DMS79 (cell line): ENCODE results near the gene GALC.

Source experiments
- DNase-seq: peaks from one replicate; lab custom pipeline; 2025; lab: John Stamatoyannopoulos, UW

GALC gene

GRCh38 chr14:87955501-87955900, 37.5 kb downstream of the GALC start:
- DNase-seq, result no peak

DNA sequence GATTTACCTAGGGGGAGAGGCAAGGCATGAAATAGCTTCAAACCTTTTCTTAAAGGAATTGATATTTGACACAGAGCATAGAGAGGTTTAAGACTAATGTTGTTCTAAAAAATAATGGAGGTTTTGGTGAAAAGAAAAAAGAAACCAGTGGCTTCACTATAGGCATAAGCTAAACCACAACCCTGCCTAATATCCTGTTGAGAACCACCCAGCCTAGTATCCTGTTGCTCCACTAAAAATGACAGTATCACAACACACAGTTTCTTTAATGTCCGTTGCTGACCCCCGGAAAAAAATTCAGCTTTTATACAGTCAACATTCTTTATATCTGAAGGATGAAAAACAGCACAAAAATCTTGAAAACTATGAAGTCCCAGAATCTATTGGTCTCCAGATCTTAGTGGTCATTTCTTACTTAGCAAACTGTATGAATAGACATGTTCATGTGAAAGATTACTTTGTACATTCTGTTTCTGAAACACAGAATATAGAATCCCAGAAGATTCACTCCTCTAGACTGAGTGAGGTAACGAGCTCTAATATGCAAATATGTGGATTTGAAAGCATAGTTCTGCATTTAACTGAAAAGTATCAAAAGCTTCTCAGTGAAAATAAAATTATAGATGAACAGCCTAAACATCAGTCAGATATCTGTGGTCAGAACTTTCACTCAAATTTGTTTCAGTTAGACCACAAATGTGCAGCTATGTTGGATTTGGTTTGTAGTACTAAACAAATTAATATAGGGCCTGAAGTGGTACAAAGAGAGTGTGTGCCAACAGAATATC, 40.5 kb downstream of the GALC start:
- DNase-seq, result no peak

DNA sequence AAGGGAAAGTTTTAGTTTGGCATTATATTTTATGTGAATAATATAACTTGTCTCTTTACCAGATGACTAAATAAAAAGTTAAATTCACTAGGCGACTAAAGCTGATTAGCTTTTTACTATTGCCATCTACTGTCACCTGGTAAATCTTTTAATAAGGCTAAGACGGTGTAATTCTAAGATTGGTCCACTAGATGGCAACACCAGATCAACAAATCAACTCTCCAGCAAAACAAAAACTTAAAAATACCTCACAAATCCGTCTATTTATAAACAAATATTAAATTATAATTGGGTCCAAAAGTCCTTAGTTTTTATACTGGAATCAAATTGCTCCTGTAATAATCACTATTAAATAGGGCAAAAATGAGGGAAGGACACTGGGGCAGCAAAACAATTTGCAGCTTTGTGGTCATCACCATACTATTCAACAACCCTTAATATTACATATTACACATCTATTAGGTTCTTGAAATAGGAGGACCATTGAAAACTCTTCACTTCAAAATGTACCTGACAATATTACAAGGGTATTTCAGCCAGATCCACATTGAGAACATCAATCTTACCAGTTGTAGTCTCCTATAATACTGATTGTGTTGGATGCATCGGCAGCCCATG, 47.9 kb downstream of the GALC start:
- no peak for DNase-seq

DNA sequence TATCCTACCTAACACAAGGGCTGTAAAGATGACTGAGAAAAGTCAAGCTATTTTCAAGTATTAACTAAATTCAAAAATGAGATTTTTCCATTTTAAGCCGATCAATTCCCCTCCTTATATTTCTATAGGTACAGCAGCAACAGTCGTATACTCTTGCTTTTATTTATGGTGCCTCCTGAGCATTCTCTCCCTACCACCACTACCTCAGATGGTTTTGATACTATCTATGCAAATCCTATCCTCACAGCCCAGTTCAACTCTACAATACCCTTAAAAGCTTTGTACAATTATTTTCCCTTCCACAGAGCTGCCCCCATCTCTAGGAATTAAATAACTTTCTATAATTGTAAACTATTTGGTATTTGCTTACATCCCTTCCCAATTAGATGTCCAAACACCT, 52.1 kb downstream of the GALC start:
- DNase-seq, result no peak

DNA sequence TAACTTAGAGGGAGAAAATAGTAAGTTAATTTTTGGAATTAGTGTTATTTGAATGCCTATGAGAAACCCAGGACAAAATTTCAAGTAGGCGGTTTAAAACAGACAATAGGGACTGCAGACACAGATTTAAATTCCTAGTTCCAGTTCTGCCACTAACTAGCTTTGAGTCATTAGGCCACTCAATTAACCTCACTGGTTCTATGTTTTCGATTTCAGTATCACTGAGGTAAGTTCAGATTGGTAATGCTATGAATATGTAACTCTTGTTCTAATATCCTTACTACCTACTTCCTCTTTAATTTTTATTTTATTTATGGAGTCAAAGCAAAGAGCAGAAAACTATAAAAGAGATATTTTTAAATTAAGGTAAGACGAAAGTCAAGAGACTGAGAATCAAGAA, 52.6 kb downstream of the GALC start:
- no peak for DNase-seq

DNA sequence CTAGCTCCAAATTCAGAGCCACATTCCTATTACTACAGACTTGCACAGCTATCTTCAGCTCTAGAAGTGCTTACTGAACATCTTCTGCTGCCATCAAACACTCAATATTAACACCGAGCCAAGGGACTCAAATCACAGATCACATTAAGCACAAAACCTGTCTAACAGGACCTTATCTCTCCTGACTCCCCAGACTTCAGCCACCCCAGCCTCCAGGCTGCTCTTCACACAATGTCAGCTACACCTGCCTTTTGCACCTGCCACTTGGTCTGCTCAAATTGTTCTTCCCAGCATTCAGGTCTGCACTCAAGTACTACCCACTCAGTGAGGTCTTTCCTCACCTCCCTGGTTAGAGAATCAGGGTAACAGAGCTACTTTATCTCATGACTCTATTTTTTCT, 57.1 kb downstream of the GALC start:
- peak; percentile 87 for DNase-seq

DNA sequence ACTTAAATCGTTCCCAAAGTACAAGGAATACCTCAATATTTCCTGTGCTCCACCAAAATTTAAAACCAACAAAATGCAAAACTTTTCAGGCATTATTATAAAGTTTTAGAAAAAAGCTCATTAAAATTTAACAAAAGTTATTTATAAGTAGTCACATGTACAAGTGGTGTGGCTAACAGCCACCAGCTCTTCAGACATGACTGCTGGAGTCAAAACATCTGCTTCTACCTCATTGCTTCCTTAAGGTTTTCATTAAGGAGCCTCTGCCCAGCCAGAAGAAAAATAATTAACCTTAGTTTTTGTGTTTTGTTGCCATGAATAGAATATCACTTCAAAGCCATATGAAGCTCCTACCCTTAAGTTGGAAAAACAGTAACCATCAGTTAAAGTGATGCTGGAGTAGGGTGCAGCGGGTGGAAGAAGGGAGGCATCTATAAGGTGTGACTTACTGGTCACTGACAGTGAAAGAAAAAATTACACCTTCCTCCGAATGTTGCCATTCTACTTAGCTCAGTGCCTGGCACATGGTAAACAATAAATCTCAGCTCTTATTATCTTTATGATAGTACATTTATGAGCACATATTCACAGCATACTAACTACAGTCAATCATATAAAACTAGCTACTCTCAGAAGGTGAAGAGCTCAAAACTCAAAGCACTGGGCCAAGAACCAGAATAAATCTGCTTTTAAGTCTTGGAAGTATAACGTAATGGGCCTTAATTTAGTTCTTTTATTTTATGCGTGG, 57.7 kb downstream of the GALC start:
- no peak for DNase-seq

DNA sequence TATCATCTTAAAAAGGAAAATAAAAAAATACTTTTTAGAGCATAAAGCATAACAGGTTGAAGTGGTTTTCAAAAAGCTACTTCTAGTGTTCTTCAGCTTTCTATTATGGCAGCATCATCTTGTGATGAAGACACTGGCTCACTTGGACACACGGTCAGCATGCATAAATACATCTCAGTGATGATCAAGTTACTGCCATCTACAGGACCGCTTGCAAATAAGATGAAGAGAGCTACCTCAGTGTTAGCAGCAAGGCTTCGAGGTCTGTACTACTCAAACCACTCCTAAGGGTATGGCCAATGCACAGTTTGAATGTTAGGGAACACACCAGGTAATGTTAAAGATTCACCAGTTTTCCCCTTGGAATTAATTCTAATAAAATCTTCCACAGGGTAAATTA, 58.8 kb downstream of the GALC start:
- peak; percentile 65 for DNase-seq

DNA sequence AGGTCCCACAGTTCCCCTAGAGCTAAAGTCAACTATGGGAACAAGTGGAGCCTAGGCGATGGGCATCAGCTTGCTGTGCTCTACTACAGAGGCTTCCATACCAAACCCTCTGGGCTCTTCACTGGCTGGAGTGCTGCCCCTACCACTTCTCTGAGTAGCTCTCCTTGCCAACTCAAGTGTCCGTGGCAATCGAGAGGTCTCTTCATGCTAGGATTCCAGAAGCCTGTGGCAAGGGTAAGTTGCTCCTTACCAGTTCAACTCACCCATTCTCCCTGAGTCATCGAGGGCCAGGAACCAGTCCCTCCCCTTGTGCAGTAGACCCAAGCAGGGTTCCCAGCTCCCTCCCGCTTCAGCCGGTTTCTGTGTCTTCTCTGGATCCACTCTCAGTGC, 76.1 kb downstream of the GALC start:
- peak; percentile 72 for DNase-seq

- no peak for DNase-seq
Measured at GRCh38 chr14:87916103-87916885, 76.7 kb downstream of the GALC start.

GRCh38 chr14:87908550-87908949, 84.4 kb downstream of the GALC start:
- no peak for DNase-seq

DNA sequence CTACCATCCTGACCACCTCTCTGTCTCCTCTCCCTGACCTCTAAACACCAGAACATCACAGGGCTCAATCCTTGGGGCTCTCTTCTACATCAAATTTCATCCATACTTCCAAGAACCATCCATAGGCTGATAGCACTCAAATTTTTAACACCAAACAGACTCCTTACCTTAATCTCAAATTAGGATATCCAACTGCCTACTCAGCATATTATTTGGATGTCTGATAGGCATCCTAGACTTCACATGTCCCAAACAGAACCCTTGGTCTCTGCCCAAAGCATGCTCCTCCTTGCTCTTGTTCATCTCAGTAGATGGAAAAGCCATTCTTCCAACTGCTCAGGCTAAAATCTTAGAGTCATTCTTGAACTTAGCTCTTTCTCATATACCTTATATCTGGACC, 91.3 kb downstream of the GALC start:
- no peak for DNase-seq

GRCh38 chr14:87901236-87901635, 91.7 kb downstream of the GALC start:
- DNase-seq, result no peak

DNA sequence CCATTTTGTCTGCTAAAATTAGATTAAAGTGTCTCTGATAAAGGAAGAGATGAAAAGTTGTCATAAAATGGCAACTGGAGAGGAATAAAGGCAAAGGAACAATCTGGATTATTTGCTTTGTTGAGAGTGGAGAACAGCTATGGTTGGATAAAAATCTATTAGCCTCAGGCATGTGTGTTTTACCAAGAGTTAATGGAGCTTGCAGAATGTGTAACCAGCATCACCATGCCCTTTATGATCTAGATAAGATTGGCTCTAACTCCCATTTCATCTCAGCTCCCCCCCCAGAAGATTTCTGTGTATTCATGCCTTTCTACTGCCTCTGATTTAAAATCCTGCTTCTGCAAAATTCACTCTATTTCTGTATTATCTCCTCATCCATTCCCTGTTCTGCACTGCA, 93.8 kb downstream of the GALC start:
- peak; percentile 91 for DNase-seq

GRCh38 chr14:87898301-87898700, 94.7 kb downstream of the GALC start:
- no peak for DNase-seq

- peak; percentile 36 for DNase-seq
Measured at GRCh38 chr14:87896393-87897380, 96.3 kb downstream of the GALC start.

GRCh38 chr14:87894920-87895319, 98.1 kb downstream of the GALC start:
- peak; percentile 92 for DNase-seq

DNA sequence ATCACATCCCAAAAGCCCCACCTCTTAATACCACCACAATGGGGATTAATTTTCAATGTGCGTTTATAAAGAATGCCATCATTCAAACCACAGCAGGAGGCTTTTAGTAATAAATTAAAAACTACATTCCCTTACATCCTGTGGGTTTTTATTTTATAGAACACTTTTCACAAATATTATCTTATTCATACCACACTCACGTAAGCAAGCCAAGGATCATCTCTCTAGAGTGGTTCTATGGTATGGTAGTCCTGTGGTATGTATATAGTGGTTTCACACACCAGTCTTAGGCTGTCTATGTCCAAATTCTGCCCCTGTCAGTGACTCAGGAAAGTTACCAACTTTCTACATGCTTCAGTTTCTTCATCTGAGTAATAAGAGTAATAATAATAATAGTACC, 100.2 kb downstream of the GALC start:
- DNase-seq, result no peak

GRCh38 chr14:87888136-87888999, 104.6 kb downstream of the GALC start:
- no peak for DNase-seq

DNA sequence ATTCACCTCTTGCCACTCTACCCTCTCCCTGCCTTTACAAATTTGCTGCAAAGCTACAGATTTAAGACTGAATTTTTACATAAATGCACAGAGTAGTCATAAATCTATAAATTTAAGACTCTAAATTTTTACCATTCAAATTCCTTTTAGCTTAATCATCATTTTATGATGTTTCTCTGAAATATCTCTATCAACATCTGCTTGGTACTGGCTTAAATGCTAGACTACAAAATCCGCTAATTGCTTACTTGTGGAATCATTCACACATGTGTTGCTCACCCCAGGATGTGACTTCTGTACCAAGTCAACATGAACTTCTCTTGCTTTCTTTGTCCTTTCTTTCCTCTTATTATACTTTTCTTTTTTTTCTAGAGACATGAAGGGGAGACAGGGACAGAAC, 109.2 kb downstream of the GALC start:
- DNase-seq, result no peak
